ENCODE results near the gene ARFGAP1. TPM values are rescaled to one million over a fixed set of nuclear protein-coding genes. Genes with fewer than 3 reads are reported as not detected.

ARFGAP1 gene
- total and polyA plus RNA-seq, 2 donors (not counting 3 experiments of a cell fraction or from before 2014, with no cell fraction given), result 93.7 to 126 TPM

GRCh38 chr20:63270606-63271325, 1.8 kb upstream of the ARFGAP1 start:
- no peak overlapping the region for H3K9ac ChIP-seq (replicated peaks; ENCODE audit: extremely low read depth, insufficient read depth, low read length)
- no peak overlapping the region for H3K27ac ChIP-seq (ENCODE audit: insufficient read depth, low read depth, low read length)
- no peak overlapping the region for H3K4me3 ChIP-seq (replicated peaks in 1 of 3; ENCODE audit: insufficient read depth in 1 of 3, low read depth in 1 of 3, low read length in 3 of 3)
- H4K20me1 ChIP-seq (replicated peaks; ENCODE audit: control insufficient read depth, extremely low read depth, insufficient read depth, low read length), result no peaks in the 10 kb centered on the region
- H2AFZ ChIP-seq (ENCODE audit: low read depth, low read length), result no peak overlapping the region
- dilution Hi-C loops (cut with MboI; ENCODE audit: extremely low pct_ligation_motif_present, low sequenced_read_pairs), result no loop called here
- H3K79me2 ChIP-seq (ENCODE audit: control insufficient read depth, insufficient read depth, low read length), result peaks cover 30% of the 10 kb centered on the region
- H3K4me2 ChIP-seq (ENCODE audit: insufficient read depth, low read length), result no peak overlapping the region
- H3K36me3 ChIP-seq (ENCODE audit: control insufficient read depth in 2 of 2, extremely low read depth in 1 of 2, insufficient read depth in 2 of 2, low read length in 2 of 2), result no peaks in the 10 kb centered on the region
- no peak for FAIRE-seq
- intact Hi-C loops (cut with micrococcal nuclease), result loop anchor here (5.0 kb wide), 1 partner anchor 33 kb away; the partner anchor contains the start of gene BIRC7
- DNase-seq (ENCODE audit: low read depth, low spot score), result no peak
- no peaks in the 10 kb centered on the region for H3K27me3 ChIP-seq (ENCODE audit: control insufficient read depth in 2 of 2, insufficient read depth in 2 of 2, low read length in 2 of 2)
- no peaks in the 10 kb centered on the region for H3K9me1 ChIP-seq (replicated peaks; ENCODE audit: control insufficient read depth, extremely low read depth, insufficient read depth, low read length)
- H3K9me3 ChIP-seq (replicated peaks; ENCODE audit: control insufficient read depth, insufficient read depth, low read length), result no peaks in the 10 kb centered on the region
- POLR2A ChIA-PET, result no interaction called here
- TF ChIP-seq MYC (IDR thresholded peaks at IDR 0.05; ENCODE audit: low read depth, low read length) (no peak), MAX (IDR thresholded peaks at IDR 0.05; ENCODE audit: insufficient read depth, insufficient read length) (no peak), GATA2 (IDR thresholded peaks at IDR 0.05; ENCODE audit: insufficient read depth, insufficient read length, low read depth, low read length) (no peak), CTCF (IDR thresholded peaks at IDR 0.05; ENCODE audit: extremely low read depth in 1 of 2, insufficient read depth in 1 of 2, low read depth in 1 of 2, low read length in 2 of 2) (no peak), FOS (IDR thresholded peaks at IDR 0.05; ENCODE audit: borderline replicate concordance, insufficient read depth, low read length) (no peak), JUN (IDR thresholded peaks at IDR 0.05; ENCODE audit: borderline replicate concordance, insufficient read depth, insufficient read length, low read depth) (no peak), EZH2 (IDR thresholded peaks at IDR 0.05; ENCODE audit: borderline replicate concordance, low read depth, low read length, severe bottlenecking) (no peak), POLR2AphosphoS5 (IDR thresholded peaks at IDR 0.05; ENCODE audit: insufficient read depth, low read depth, low read length) (no peak), POLR2A (IDR thresholded peaks at IDR 0.05; ENCODE audit: low read depth, low read length) (no peak)
- H3K4me1 ChIP-seq (ENCODE audit: control insufficient read depth, extremely low read depth, insufficient read depth, low read length), result peaks cover 6% of the 10 kb centered on the region
- BruUV-seq (replicated peaks), result no TSS peak
- CTCF ChIA-PET, result interaction anchor here (0.9 to 1.6 kb wide), 4 partner anchors 20 to 48 kb away, joined by 3 to 5 read pairs (median 3); no protein-coding TSS in a partner anchor
